ENCODE measurements around the gene PKD1L1.

GRCh38 chr7:47737601-47738000, 210.7 kb downstream of the PKD1L1 start:
- TF ChIP-seq ZNF274 (IDR thresholded peaks at IDR 0.05; ENCODE audit: low read depth, low read length), result no peak
- TF ChIP-seq SUZ12 (IDR thresholded peaks at IDR 0.05; ENCODE audit: extremely low read depth, insufficient read depth, insufficient read length), result no peak
- no peak for TF ChIP-seq YY1 (IDR thresholded peaks at IDR 0.05; ENCODE audit: insufficient read depth, insufficient read length)

Data from NT2/D1 (cell line).